ENCODE results near the gene DAPK1.

GRCh38 chr9:87672586-87672985, 174.9 kb downstream of the DAPK1 start:
- TF ChIP-seq POLR2A (IDR thresholded peaks at IDR 0.05; ENCODE audit: low read length) (no peak), GATA1 (IDR thresholded peaks at IDR 0.05; ENCODE audit: low read depth, low read length) (no peak)

Measured in erythroblast (primary cell).